HepG2 (cell line): ENCODE data around the gene THBS4. TPM values are rescaled to one million over a fixed set of nuclear protein-coding genes. Genes with fewer than 3 reads are reported as not detected.

Source experiments
- ATAC-seq: fragments of 200-7000 bp; cut with Tn5 transposase; 3 replicates; pipeline ENCODE4 v1.9.1; 2020; ENCODE audit warnings: mild to moderate bottlenecking, moderate library complexity
- BruUV-seq: library from RNA; stranded (reverse); fragments of 400-500 nt; replicated peaks from 2 replicates; lab custom pipeline; 2021; lab: Mats Ljungman, UMichigan
- CTCF ChIA-PET: fragments of 300-600 bp; formaldehyde crosslinking; extraction: SDS; loops from one replicate; lab custom pipeline; 2021; ENCODE audit warnings: low total read pairs, inconsistent platforms, low intra/inter-chr PET ratio; lab: Yijun Ruan, JAX
- POLR2A ChIA-PET: fragments of 350-600 bp; sonication (Branson Sonifier 250); formaldehyde crosslinking; loops from one replicate; lab custom pipeline; 2020; ENCODE audit warnings: antibody characterized with exemption, inconsistent platforms; lab: Yijun Ruan, JAX
- DNase-seq: peaks from one replicate; pipeline ENCODE4 v3.0.0-alpha.2; 2015; ENCODE audit warnings: low spot score
- FAIRE-seq: peaks from 3 replicates; lab custom pipeline; 2011; peaks lifted over from hg19 to GRCh38; lab: Jason Lieb, UNC
- H2AFZ ChIP-seq: one replicate; pipeline ENCODE4 v1.6.1; 2011; ENCODE audit warnings: low read length, inconsistent platforms
- H3K27ac ChIP-seq: fragments of 300-600 bp; 3 replicates; pipeline ENCODE4 v1.8.0; 2011; ENCODE audit warnings: mixed run types, mild to moderate bottlenecking, mixed read lengths, low read length, inconsistent platforms; ENCODE audit not compliant: insufficient read depth; ENCODE audit errors: extremely low read length
- H3K27me3 ChIP-seq, 2 experiments: fragments of 200-600 bp in 1 of 2; 2 replicates in 1 of 2; 3 replicates in 1 of 2; pipeline versions ENCODE4 v1.6.0 to v1.8.0; 2011; ENCODE audit warnings: low read length in 2 of 2, mild to moderate bottlenecking in 2 of 2, moderate library complexity in 2 of 2, inconsistent platforms in 1 of 2; ENCODE audit not compliant: insufficient read depth in 2 of 2, control insufficient read depth in 1 of 2
- H3K36me3 ChIP-seq, 2 experiments: fragments of 200-600 bp in 1 of 2; replicated peaks in 1 of 2; 2 replicates in 1 of 2; 3 replicates in 1 of 2; pipeline versions ENCODE4 v1.5.1 to v1.8.0; 2011; ENCODE audit warnings: low read length in 2 of 2, inconsistent platforms in 1 of 2; ENCODE audit not compliant: insufficient read depth in 2 of 2, control insufficient read depth in 1 of 2
- H3K4me1 ChIP-seq: 2 replicates; pipeline ENCODE4 v1.5.1; 2012; ENCODE audit warnings: low read length, inconsistent platforms; ENCODE audit not compliant: insufficient read depth
- H3K4me2 ChIP-seq: 2 replicates; pipeline ENCODE4 v1.6.0; 2011; ENCODE audit warnings: low read depth, low read length, inconsistent platforms
- H3K4me3 ChIP-seq, 3 experiments: fragments of 200-600 bp in 1 of 3; sonication (generic), shearing (Covaris generic) in 1 of 3; replicated peaks in 1 of 3; 2 replicates each; pipeline ENCODE4 v1.5.1; 2011 to 2016; ENCODE audit warnings: low read length in 3 of 3, inconsistent platforms in 2 of 3, low read depth in 2 of 3, mild to moderate bottlenecking in 2 of 3, control low read depth in 1 of 3, mixed read lengths in 1 of 3; ENCODE audit not compliant: insufficient read depth in 1 of 3
- H3K79me2 ChIP-seq: one replicate; pipeline ENCODE4 v1.6.1; 2011; ENCODE audit warnings: low read length, inconsistent platforms; ENCODE audit not compliant: insufficient read depth
- H3K9ac ChIP-seq: 2 replicates; pipeline ENCODE4 v1.6.0; 2011; ENCODE audit warnings: mild to moderate bottlenecking, low read depth, low read length, inconsistent platforms; ENCODE audit not compliant: insufficient read depth
- H3K9me3 ChIP-seq: 2 replicates; pipeline ENCODE4 v1.5.1; 2012; ENCODE audit warnings: mild to moderate bottlenecking, low read length
- H4K20me1 ChIP-seq: 2 replicates; pipeline ENCODE4 v1.6.0; 2011; ENCODE audit warnings: inconsistent platforms, mild to moderate bottlenecking, low read length, moderate library complexity; ENCODE audit not compliant: insufficient read depth
- AGO2 ChIP-seq: fragments of 200-400 bp; formaldehyde crosslinking; optimal IDR thresholded peaks from 2 replicates; pipeline ENCODE3; 2017; ENCODE audit warnings: mild to moderate bottlenecking, low read depth, low read length, moderate library complexity
- AHR ChIP-seq: IDR thresholded peaks from 2 replicates; pipeline ENCODE4 v1.6.1; 2018; ENCODE audit warnings: missing genetic modification reagents, missing compliant biosample characterization
- CAMTA2 ChIP-seq: sonication (generic); formaldehyde crosslinking; IDR thresholded peaks from 2 replicates; pipeline ENCODE4 v1.4.0; 2020; ENCODE audit warnings: mild to moderate bottlenecking, missing genetic modification reagents, borderline replicate concordance
- CBX1 ChIP-seq: IDR thresholded peaks from one replicate; pipeline ENCODE4 v1.6.1; 2016; ENCODE audit warnings: antibody characterized with exemption, low read depth
- HDAC1 ChIP-seq: sonication (generic); formaldehyde crosslinking; IDR thresholded peaks from 2 replicates; pipeline ENCODE4 v1.5.1; 2020; ENCODE audit warnings: mild to moderate bottlenecking, missing genetic modification reagents
- KDM2A ChIP-seq: sonication (generic); formaldehyde crosslinking; IDR thresholded peaks from 2 replicates; pipeline ENCODE4 v1.4.0; 2020; ENCODE audit warnings: low read depth, missing genetic modification reagents, borderline replicate concordance
- PAWR ChIP-seq: sonication (generic); formaldehyde crosslinking; IDR thresholded peaks from 2 replicates; pipeline ENCODE4 v1.4.0; 2020; ENCODE audit warnings: missing genetic modification reagents, mild to moderate bottlenecking, borderline replicate concordance
- PHF20 ChIP-seq: sonication (generic); formaldehyde crosslinking; IDR thresholded peaks from 2 replicates; pipeline ENCODE4 v1.5.0; 2020; ENCODE audit warnings: mild to moderate bottlenecking, missing genetic modification reagents
- PLRG1 ChIP-seq: fragments of 450-650 bp; conservative IDR thresholded peaks from 2 replicates; pipeline ENCODE4 v1.6.1; 2016
- TEAD2 ChIP-seq: sonication (generic); formaldehyde crosslinking; IDR thresholded peaks from 2 replicates; pipeline ENCODE4 v1.9.0; 2021; ENCODE audit warnings: missing genetic modification reagents
- TIGD3 ChIP-seq: sonication (generic); formaldehyde crosslinking; IDR thresholded peaks from 2 replicates; pipeline ENCODE4 v1.5.1; 2020; ENCODE audit warnings: mild to moderate bottlenecking, missing genetic modification reagents, borderline replicate concordance
- YEATS2 ChIP-seq: sonication (generic); formaldehyde crosslinking; IDR thresholded peaks from 2 replicates; pipeline ENCODE4 v1.4.0; 2020; ENCODE audit warnings: missing genetic modification reagents, borderline replicate concordance
- ZFP36L2 ChIP-seq: sonication (generic); formaldehyde crosslinking; IDR thresholded peaks from 2 replicates; pipeline ENCODE4 v1.4.0; 2020; ENCODE audit warnings: missing genetic modification reagents
- ZFP37 ChIP-seq: sonication (generic); formaldehyde crosslinking; IDR thresholded peaks from 2 replicates; pipeline ENCODE4 v1.4.0; 2020; ENCODE audit warnings: missing genetic modification reagents, borderline replicate concordance
- ZFP62 ChIP-seq: sonication (generic); formaldehyde crosslinking; IDR thresholded peaks from 2 replicates; pipeline ENCODE4 v1.4.0; 2020; ENCODE audit warnings: missing genetic modification reagents
- ZNF12 ChIP-seq: sonication (generic); formaldehyde crosslinking; IDR thresholded peaks from 2 replicates; pipeline ENCODE4 v1.5.0; 2020; ENCODE audit warnings: missing genetic modification reagents
- ZNF253 ChIP-seq: sonication (generic); formaldehyde crosslinking; IDR thresholded peaks from 2 replicates; pipeline ENCODE4 v1.8.0; 2022; ENCODE audit warnings: mild to moderate bottlenecking, missing genetic modification reagents, borderline replicate concordance
- ZNF383 ChIP-seq: sonication (generic); formaldehyde crosslinking; IDR thresholded peaks from 2 replicates; pipeline ENCODE4 v1.4.0; 2020; ENCODE audit warnings: missing genetic modification reagents, mild to moderate bottlenecking, borderline replicate concordance
- ZNF670 ChIP-seq: sonication (generic); formaldehyde crosslinking; IDR thresholded peaks from 2 replicates; pipeline ENCODE4 v1.8.0; 2022; ENCODE audit warnings: mild to moderate bottlenecking, missing genetic modification reagents, borderline replicate concordance
- ZNF749 ChIP-seq: sonication (generic); formaldehyde crosslinking; IDR thresholded peaks from 2 replicates; pipeline ENCODE4 v1.8.0; 2022; ENCODE audit warnings: mild to moderate bottlenecking, missing genetic modification reagents, moderate library complexity, borderline replicate concordance
- WGBS: methylation state at CpG from one replicate; pipeline ENCODE4 v1.1.6; 2017; ENCODE audit warnings: low lambda C conversion rate; 5-methylcytosine and 5-hydroxymethylcytosine counted together
- in situ Hi-C: cut with HindIII; loops from 2 replicates; pipeline ENCODE4 v1.10.0; 2017; ENCODE audit warnings: low pct_unique_long_range_greater_than_20kb; ENCODE audit not compliant: extremely low pct_ligation_motif_present
- intact Hi-C: fragments of 100-400 bp; cut with micrococcal nuclease; formaldehyde crosslinking; loops from one replicate; pipeline ENCODE4 v1.10.0; 2022; ENCODE audit not compliant: unreplicated experiment
- polyA plus RNA-seq, 8 experiments: library from polyadenylated mRNA; depleted of rRNA in 3 of 8; stranded (reverse) in 7 of 8; unstranded in 1 of 8; fragments of >200 nt; fragmentation: Illumina TruSeq in 4 of 8; extraction: Trizol in 4 of 8; gene quantifications; 2 replicates each; pipeline versions ENCODE4 v1.2.1 to v1.2.3, GENCODE V29; 2011 to 2016; ENCODE audit warnings: low read depth in 4 of 8, missing spikeins in 1 of 8, mixed read lengths in 1 of 8; ENCODE audit not compliant: insufficient read depth in 1 of 8
- total RNA-seq, 5 experiments: library from RNA; depleted of rRNA; stranded (reverse); fragments of >200 nt; fragmentation: Illumina TruSeq; extraction: Trizol; gene quantifications; 2 replicates each; pipeline ENCODE4 v1.2.3, GENCODE V29; 2016; ENCODE audit warnings: low read depth in 1 of 5

Gene THBS4
- total and polyA plus RNA-seq, 2 of the 13 experiments (the other 11 are each of a cell fraction or from before 2014, with no cell fraction given) = 0.60 to 1.2 TPM

- TF ChIP-seq AGO2 (no peak), ZNF383 (no peak), AHR (CRISPR knock-in tag) (no peak), ZFP62 (CRISPR knock-in tag) (no peak), PLRG1 (no peak)
- FAIRE-seq (no peak), DNase-seq (no peak), ATAC-seq (no peak)
- H3K4me1 ChIP-seq = peaks cover 8% of the 10 kb centered on the region
- ChIA-PET POLR2A (no interaction called here), CTCF (no interaction called here)
- H3K9me3 ChIP-seq = no peaks in the 10 kb centered on the region
- no TSS peak for BruUV-seq
- in situ Hi-C loops (no loop called here), intact Hi-C loops (no loop called here)
- no peaks in the 10 kb centered on the region for H3K79me2 ChIP-seq
- no peak overlapping the region for H3K4me3 ChIP-seq
- no peak overlapping the region for H3K27ac ChIP-seq
- WGBS = 10% methylated on average over 8 of the region's 8 CpGs
- no peak overlapping the region for H3K4me2 ChIP-seq
- no peaks in the 10 kb centered on the region for H3K36me3 ChIP-seq
- H4K20me1 ChIP-seq = no peaks in the 10 kb centered on the region
- no peak overlapping the region for H2AFZ ChIP-seq
- no peak overlapping the region for H3K9ac ChIP-seq
- H3K27me3 ChIP-seq = 0 out of 5 replicates have a peak, but pooled peaks cover 0 to 9% of the 10 kb centered on the region in 2 experiments
These were observed 32.5 kb downstream of the THBS4 start for GRCh38 chr5:80067531-80068245.

GRCh38 chr5:80068246-80068636, 33.1 kb downstream of the THBS4 start:
- in situ Hi-C loops (no loop called here), intact Hi-C loops (no loop called here)
- H3K9me3 ChIP-seq = no peaks in the 10 kb centered on the region
- H3K9ac ChIP-seq = no peak overlapping the region
- no peak overlapping the region for H3K27ac ChIP-seq
- H3K79me2 ChIP-seq = no peaks in the 10 kb centered on the region
- TF ChIP-seq KDM2A (CRISPR knock-in tag) = no peak
- no peak for TF ChIP-seq CBX1
- no peak for TF ChIP-seq ZNF749 (CRISPR knock-in tag)
- TF ChIP-seq ZNF253 (CRISPR knock-in tag) = no peak
- TF ChIP-seq HDAC1 = no peak
- no peak for TF ChIP-seq ZFP36L2 (CRISPR knock-in tag)
- no peak for TF ChIP-seq PAWR (CRISPR knock-in tag)
- no peak for TF ChIP-seq TIGD3 (CRISPR knock-in tag)
- TF ChIP-seq PHF20 (CRISPR knock-in tag) = no peak
- no peak for TF ChIP-seq YEATS2 (CRISPR knock-in tag)
- TF ChIP-seq TEAD2 (CRISPR knock-in tag) = no peak
- no peak for TF ChIP-seq ZNF12 (CRISPR knock-in tag)
- no peak for TF ChIP-seq ZNF670
- no peak for TF ChIP-seq CAMTA2 (CRISPR knock-in tag)
- no peak for TF ChIP-seq ZFP37 (CRISPR knock-in tag)
- no peaks in the 10 kb centered on the region for H4K20me1 ChIP-seq
- DNase-seq = no peak
- 75% methylated on average over 3 of the region's 5 CpGs for WGBS
- no peak overlapping the region for H2AFZ ChIP-seq
- peaks cover 8% of the 10 kb centered on the region for H3K4me1 ChIP-seq
- ChIA-PET POLR2A (no interaction called here), CTCF (no interaction called here)
- 0 out of 5 replicates have a peak, but pooled peaks cover 0 to 10% of the 10 kb centered on the region in 2 experiments for H3K27me3 ChIP-seq
- H3K4me3 ChIP-seq = no peak overlapping the region
- H3K4me2 ChIP-seq = no peak overlapping the region
- no peaks in the 10 kb centered on the region for H3K36me3 ChIP-seq
- no peak for FAIRE-seq
- ATAC-seq = no peak
- no TSS peak for BruUV-seq
